Medulla oblongata (tissue), 1 donor: ENCODE measurements around the gene CACNA1E.

Experiments
- DNase-seq: peaks from one replicate; pipeline ENCODE4 v3.0.0-alpha.2; 2015; ENCODE audit errors: extremely low spot score

Gene CACNA1E

DNA sequence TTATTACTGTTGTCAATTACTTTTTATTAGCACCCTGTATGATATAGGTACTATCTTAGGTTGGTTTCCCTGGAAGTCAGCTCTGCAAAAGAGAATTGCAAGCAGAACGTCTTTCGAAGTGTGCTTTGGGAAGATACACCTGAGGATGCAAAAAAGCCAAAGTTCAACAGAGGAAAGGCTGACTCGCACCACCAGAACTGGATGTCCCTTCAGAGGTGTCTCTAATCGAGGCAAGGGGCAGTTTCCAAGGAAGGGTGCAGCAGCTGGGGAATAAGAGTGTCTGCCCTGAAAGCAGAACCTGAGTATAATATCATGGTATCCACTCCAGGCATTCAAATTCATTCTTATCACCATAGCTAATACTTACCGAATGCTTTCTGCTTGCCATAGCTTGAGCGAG, 149.6 kb downstream of the CACNA1E start:
- DNase-seq = no peak

DNA sequence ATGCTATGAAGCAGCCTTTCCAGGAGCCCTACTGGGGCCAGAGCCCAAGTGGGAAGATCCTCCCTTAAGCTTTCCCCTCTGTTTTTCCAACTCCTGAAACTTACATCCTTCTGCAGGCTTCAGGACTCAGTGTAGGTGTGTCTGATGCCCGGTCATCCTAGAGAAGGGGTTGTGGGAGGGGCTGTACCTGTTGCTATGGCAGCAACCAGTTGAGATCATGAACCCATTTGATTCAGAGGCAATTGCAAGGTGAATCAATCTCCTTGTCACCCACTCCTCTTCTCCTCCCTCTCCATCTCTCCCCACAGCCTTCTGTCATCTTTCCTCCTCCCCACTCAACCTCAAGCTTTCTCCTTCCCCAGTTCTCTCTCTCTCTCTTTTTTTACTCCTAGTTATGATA, 151.8 kb downstream of the CACNA1E start:
- DNase-seq = no peak

DNA sequence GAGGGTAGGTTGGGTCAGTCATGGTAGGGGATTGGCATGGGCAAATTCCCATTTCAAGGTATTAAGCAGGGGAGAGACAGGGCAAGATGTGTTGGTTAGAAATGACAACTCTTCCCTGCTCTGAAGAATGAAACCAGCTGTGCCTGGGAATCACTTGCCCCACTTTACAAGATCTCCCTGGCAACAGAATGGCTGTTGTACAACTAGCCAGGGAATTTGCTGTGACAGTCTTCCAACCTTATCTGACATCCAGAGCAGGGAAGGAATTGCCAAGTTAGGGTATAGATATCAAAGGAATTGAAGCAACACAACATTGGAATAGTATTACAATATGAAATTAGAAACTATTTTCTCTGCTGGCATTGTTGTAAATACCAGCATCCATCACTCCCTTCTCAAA, 154.7 kb downstream of the CACNA1E start:
- no peak for DNase-seq

DNA sequence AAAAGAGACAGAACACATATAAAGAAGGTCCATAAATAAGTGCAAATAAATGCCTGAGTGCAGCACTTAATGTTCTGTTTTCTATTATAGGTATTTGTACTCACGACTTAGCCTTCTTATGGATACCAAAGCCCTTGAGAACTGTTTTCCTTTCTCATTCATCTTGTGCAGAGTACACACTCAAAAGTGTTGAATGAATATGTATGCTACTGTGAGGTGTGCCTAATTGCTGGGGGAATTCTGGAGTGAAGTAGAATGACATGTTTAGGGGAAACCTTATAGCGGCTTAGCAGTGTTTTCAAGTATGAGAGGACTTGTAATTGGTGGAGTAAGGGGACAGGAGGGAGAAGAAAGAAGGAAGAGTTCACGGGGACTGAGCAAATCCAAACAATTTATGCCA, 157.6 kb downstream of the CACNA1E start:
- DNase-seq = no peak

DNA sequence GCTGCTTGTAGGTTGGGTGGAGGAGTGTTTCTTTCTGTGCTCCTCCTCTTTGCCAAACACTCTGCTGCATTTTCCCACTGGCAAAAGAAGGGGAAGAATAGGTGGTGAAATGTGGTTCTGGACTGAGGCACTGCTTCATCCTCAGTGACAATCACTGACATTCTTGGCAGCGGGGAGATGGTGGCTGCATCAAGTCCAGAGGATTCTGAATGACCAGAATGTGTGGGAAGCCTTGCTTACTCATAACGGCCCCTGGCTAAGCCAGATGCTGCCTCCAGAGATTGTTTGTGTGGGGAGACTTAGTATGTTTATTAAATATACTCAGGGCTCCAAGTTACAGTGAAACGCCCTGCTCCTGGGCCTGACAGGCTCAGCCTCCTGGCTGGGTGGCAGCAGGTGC, 160.3 kb downstream of the CACNA1E start:
- DNase-seq = no peak

DNA sequence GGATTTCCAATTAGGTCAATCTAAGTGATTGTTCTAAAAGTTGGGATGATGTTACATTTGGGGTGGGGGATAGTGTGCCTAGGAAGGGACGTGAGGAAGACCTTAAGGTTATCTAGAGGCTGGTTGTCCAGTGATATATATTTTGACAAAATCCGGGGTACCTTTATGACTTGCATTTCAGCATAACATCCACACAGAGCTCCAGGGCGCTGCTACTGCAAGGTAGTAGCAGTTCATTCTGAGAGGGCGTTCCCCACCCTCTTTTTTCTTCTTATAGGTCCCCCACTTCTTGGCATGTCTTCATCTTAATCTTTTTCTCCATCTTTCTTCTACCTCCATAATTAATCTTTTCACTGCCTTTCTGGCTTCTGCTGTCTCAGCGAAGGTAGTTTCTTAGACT, 161.9 kb downstream of the CACNA1E start:
- no peak for DNase-seq

DNA sequence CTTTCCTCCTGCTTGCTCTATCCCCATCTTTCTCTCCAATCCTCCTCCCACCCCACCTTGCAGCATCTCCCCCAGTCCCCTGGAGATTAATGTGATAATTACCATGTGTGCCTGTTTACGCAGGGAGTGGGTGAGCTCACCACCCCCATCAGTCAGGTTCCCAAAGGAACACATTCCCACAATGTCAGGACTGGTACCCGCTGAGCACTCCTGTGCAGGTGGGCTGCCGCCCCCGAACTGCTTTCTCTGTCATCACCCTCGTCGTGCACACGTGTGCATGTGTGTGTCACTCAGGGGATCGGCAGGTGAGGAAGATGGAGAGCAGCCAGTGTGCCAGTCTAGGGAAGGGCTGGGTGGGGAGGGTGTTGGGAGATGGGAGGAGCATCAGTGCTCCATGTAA, 163.4 kb downstream of the CACNA1E start:
- no peak for DNase-seq

DNA sequence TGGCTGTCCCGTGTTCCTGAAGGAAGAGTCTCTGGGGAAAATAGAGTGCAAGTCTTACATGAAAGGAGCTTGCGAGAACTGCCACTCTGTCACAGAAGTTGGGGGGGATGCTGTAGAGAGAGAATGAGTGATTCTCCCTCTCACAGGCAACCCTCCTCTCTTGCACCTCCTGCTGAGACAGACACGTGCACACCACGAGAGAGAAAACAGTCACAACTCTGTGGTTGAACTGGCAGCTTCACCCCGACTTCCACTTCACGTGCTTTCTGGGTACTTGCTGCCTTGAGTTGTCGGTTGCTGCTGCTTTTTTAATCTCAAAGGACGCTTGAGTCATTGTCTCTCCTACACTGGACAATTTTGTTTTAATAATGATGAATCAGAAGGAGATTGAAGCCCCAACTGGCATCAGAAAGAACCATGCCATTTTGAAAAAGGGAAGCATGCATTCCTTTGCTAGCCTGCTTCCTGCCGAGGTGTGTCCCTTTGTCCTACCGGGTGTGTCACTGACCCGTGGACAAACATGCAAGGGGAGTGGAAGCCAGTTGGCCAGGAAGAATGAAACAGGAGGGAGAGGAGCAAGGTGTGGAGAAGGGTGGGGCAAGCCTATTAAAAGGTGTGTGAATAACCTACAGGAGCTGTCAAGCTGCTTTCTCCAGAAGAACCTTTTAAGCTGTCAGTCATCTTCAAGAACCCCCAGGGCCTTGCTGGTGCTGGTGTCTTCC, 164.2 kb downstream of the CACNA1E start:
- no peak for DNase-seq

DNA sequence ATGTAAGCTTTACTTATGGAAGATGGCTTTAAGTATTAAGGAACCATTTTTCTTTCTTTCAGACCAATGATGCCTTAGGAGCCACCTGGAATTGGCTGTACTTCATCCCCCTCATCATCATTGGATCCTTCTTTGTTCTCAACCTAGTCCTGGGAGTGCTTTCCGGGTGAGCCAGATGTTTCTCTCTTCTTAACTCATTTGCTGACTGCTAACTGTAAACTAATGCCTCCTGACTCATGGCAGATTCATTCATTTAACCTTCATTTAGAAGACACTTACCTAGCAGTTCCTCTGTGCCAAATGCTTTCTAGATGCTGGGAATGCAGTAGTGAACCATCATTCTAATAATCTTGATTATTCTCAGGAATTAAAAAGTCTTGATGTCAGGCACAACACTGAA, 168.0 kb downstream of the CACNA1E start:
- no peak for DNase-seq

DNA sequence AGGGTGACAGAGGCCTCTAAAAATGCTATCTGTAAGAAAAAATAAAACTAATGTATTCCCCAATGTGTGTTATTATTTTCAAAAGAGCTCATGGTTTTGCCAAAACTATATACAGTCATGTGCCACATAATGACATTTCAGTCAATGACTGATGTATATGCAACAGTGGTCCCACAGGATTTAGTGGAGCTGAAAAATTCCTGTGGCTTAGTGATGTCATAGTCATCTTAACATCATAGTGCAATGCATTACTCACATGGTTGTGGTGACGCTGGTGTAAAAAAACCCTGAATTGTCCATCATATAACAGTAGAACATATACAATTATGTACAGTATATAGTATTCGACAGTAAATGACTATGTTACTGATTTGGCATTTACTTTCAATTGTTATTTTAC, 172.4 kb downstream of the CACNA1E start:
- DNase-seq = no peak

DNA sequence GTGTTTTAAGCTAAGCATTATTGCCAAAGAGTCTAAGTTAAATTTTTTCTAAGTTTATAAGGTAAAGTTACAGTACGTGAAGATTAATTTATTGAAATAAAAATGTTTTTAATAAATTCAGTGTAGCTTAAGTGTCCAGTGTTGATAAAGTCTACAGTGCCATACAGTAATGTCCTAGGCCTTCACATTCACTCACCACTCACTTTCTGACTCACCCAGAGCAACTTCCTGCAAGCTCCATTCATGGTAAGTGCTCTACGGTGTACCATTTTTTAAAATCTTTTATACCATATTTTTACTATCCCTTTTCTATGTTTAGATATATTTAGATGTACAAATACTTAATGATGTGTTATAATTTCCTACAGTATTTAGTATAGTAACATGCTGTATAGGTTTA, 173.2 kb downstream of the CACNA1E start:
- DNase-seq = no peak

DNA sequence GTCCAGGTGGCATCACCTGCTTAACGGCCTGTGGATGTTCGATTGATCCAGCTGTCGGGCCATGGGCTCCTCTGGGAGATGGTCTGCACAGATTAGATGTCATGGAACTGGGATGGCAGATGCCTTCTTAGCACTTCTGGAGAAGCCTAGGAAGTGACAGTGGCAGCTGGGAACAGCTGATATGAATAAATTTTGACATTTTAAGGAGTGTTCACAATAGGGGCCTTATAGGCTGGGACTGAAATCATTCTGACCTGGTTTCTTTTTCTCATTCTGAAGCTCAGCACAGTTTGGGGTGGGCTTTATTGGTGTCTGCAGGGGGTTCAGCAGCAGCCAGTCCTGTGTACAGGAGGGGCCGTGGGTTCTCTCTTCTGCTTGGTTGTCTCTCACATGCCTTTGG, 175.3 kb downstream of the CACNA1E start:
- DNase-seq = no peak

DNA sequence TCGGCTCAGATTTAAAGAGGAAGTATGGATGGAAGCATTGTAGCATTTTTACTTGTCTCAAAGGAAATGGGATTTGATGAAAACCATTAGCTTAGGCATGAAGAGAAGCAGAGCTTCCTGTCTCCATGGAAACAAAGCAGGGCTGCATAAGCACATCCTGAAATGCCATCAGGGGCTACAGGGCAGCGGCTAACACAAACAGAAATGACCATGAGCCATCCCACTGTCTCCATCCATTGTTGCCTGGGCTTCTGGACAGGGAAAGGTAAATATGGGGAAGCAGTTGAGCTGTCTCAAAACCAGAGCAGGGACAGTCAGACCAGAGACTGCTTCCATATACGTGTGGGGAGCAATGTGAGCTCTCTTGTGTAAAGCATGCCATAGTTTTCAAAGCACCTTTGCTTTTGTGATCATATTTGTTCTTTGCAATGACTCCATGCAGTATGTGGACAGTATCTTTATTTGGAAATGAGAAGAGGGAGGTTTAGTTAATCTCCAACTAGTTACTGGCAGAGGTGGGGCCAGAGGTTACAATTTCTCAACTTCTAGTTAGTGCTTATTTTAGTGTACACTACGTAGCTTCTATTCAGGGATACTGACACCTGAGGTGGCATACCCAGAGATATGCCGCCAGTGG, 176.1 kb downstream of the CACNA1E start:
- DNase-seq = no peak

DNA sequence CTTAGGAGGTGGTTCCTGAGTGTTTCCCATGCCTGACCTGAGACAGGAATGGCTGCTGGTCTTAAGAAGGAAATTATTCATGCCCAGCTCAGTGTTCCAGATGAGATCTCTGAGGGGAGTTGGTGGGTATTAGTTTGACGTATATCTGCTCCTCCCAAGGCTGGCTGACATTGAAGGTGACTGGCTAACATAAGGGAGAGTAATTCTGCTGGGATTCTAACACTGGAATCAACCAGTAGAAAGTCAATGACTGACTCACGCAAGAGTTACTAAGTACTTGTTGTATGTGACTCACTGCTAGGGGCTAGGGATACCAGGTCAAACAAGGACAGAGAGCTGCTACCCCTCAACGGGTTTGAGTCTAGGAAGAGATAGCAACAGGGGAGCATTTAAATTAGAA, 177.3 kb downstream of the CACNA1E start:
- no peak for DNase-seq

DNA sequence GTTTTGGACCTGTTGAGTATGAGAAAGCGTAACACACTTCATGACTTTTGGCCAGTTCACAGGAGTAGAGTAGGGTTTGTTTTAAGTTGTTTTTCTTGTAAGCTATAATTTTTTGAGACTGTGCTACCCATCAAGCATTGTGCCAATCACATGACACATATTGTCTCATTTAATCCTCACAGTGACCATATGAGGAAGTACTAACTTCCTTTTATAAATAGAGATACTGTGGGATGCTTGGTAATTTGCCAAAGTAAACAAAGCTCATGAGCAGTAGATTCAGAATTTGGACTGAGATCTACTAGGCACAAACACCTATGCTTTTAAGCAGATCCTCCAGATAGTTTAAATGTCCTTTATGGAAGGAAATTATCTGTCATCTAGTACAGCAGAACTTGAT, 178.3 kb downstream of the CACNA1E start:
- DNase-seq = no peak

DNA sequence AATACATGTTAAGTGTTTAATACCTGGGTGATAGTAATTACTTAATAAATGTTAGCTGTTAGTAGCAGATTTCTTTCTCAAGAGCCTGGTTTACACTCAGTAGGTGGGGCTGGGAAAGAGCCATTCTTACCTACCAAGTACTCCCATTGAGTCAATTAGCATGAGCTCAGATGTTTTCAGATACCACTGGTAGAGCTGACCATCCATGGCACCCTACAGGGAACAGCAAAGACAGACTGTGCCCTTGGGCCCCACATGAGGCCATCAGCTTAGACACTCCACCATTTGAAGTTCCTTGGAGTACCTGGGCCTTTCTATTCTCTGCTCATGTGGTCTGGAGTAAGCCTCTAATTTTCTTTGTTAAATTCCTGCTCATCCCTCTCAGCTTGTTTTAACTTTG, 179.3 kb downstream of the CACNA1E start:
- no peak for DNase-seq

DNA sequence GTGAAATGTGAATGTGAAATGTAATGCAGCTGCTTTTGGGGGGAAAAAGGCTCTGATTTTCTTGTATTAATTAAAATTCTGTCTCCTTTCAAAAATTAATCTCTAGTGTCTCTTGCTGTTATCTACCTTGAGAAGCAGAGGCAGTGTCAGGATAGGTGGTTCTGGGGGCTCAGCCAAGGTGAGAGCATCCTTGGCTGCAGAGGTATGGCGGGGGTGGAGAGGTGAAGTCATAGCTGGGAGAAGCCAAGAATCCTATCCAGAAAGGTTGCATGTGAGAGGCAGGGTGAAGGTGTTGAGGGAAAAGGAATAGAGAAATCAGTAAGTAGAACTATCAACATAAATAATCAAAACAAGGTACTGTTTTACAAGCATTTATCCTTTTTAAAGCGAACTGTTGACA, 181.2 kb downstream of the CACNA1E start:
- no peak for DNase-seq

DNA sequence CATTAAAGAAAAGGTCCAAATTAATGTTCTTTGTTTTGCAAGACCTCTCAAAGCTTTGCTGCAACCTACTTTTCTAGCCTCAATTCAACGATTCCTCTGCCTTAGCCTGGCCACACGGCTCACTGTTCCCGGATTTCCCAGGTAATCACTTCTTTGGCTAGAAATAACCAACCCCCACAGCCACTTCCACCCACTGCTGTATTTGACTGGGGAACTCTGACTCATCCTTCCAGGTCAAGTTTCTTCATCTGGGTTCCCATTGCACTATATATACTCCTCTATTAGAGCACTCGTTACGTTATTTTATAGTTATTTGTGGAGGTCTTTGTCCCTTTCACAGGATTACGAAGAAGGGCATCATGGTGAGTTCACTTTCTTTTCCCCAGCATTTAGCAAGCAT, 185.9 kb downstream of the CACNA1E start:
- no peak for DNase-seq

DNA sequence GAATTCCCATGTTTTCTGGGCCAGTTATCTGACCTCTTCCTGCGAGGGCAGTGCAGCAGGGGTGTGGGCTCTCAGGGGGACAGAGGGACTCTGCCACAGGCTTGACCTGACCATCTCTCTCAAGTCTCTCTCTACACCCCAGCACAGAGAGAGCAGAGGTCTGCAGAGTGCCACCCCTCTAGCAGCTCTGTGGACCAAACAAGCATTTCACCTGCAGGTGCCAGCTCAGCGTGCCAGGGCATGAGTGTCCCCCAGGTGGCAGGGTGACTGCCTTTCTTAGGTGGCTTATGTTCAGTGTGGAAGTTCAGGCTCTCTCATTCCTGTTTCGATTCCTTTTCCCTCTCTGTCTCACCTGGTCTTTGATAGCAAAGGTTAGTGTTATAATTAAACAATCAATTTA, 191.3 kb downstream of the CACNA1E start:
- DNase-seq = no peak

DNA sequence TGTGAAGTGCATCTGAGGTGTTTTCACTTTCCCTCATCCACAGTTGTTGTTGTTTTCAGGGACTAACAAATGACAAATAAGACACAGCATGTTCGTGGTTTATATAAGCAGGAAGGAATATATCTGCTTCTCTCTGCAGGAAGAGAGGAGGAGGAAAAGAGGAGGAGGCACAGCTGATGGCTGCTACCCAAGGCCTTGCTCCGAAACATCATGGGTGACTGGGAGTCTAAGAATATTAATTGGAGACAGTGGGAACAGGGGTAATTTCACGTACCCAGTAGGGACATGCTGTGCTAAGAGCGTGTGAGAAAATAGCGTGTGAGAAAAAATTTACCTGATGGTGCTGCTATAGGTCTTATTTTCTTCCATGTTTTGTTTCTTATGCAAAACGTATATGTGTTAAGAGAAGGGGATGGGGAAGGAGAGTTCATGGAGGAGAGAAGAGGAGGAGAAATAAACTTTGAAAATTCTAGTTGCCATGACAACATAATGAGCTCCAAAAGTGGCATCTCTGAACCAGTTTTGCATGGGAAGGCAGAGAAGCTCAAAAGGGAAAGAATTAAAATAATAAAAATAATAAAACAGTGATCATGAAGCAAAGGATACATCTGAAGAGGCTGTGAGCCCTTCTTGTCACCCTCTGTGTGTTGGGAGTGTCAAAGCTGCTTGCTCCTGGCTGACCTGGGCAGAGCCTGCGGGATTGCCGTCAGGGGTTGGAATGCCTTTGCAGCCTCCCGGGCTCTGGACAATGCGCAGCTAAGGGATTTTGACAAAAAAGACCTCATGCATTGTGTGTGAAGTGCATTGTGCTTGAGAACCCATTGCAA, 192.0 kb downstream of the CACNA1E start:
- no peak for DNase-seq

DNA sequence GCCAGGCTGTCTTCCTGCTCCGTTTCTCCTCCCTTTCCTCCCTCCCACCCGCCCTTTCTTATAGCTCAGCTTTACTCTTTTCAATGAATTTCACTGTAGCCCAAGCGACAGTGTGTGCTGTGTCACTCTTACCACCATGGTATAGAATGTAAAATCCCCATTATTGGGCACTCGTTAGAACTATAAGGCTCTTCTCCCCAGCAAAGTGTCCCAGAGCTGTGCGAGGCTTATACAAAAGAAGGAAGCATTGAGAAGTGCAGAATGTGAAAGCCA, 192.5 kb downstream of the CACNA1E start:
- DNase-seq = no peak

DNA sequence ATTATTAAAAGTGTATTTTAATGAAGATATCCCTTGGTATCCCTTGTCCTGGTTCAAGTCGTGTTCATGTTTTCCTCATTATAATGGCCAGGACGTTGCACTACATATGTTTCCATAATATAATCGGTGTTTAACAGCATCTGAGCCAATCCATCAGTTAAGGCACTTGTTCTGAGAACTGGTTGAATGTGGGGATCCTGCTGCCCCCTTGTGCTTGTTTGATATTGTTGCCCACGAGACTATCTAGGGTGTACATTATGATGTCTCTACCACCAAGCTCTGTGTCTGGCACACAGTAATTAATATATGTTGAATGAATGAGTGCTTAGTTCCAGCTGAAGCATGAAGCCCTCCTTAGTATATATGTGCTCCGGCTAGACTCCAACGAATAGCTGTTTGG, 193.0 kb downstream of the CACNA1E start:
- DNase-seq = peak; percentile 56

DNA sequence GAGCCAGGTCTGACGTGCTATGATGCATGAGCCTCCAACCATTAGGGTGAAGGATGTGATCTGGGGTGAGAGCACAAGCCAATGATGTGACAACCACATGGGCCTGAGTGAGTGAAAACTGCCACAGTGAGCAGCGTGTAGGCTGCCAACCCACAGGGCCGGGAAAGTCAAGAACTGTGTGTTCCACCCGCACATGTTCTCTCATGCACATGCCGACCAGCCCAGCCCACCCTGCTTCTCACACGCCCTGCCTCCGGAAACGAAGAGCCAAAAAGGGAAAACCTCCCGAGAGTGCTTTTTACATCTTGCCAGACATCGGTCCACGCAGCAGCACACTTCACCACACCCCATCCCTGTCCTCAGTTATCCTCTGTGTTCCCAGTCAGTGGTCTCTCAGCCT, 197.0 kb downstream of the CACNA1E start:
- DNase-seq = no peak
